GM18909 (cell line): ENCODE results near the gene CXCL6.

Experiments
- ATAC-seq: cut with Tn5 transposase; IDR thresholded peaks from one replicate; pipeline ENCODE4 v1.9.1; 2021; ENCODE audit warnings: mild to moderate bottlenecking; ENCODE audit not compliant: unreplicated experiment, poor library complexity

Gene CXCL6

GRCh38 chr4:73865431-73866096 is 29.1 kb downstream of the CXCL6 start:
- ATAC-seq, result no peak

DNA sequence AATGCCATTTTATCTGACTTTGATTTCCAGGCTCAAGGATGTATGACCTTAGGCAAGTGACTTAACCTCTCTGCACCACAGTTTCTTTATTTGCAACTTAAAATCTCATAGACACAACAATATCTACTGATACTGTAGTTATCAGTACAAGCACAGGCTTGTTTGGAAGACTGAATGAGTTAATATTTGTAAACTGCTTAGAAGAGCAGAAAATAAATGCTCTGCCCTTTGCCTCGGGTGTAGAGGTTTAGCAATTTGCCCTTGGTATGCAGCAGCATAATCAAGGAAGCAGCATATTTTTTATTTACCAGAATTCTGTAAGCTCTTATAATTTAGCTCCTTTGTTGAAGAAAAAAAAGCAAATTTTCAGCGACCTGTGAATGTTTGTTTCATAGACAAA is 29.8 kb downstream of the CXCL6 start:
- no peak for ATAC-seq

GRCh38 chr4:73867783-73868182 is 31.3 kb downstream of the CXCL6 start:
- no peak for ATAC-seq

- no peak for ATAC-seq
These were observed 32.0 kb downstream of the CXCL6 start for GRCh38 chr4:73868206-73869129.

GRCh38 chr4:73869130-73870055 is 32.9 kb downstream of the CXCL6 start, which contains the start of gene CXCL1:
TSS of gene CXCL1 (plus strand) at chr4:73869393. CDS start at chr4:73869471, 78 bp downstream.
- no peak for ATAC-seq

DNA sequence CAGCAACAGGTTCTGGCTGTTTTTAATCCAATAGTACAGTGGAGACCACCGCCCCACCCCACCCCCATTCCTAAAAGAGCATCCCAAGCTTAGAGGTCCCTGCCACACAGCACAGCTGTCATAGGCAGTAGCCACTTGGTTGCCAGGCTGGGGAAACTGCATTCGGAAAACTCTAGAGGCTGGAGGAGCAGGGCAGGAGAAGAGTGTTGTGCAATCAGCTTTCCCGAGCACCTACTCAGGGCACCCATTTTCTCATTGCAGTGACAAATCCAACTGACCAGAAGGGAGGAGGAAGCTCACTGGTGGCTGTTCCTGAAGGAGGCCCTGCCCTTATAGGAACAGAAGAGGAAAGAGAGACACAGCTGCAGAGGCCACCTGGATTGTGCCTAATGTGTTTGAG is 33.8 kb downstream of the CXCL6 start:
- ATAC-seq, result no peak

GRCh38 chr4:73870768-73871167 is 34.3 kb downstream of the CXCL6 start:
- no peak for ATAC-seq

DNA sequence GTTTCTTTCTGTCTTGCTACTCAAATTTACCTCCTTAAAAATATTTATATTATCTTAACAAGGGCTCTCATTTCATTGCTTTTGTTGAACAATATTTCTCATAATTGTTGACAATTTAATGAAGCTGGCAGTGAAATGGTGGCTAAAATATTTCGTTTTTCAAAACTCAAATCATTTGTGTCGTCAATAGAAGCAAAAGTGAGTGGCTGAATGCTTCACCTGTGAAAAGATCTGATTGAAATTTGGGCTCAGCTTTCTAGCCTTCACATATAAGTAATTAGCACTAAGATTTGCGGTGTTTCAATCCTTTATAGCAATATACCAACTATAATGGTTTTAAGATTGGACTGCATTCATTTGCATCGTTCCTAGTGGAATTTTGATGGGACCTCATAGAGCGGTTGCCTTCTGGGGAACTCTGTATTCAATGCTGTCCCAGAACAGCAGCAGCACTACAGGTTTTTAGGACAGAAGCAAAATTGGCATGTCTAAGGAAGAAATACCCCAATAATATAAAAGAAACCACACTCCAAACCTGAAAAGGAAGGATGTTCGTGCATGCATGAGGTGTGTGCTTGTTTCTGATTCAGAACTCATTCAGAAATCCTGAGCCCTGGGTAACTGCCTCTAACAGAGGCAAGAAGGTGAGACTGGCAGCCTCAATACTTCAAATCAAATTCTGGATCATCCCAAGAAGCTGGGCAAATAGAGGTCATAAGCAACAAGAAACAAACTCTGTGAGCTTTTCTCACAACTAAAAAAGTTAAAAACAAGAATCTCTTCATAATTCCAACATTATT is 35.2 kb downstream of the CXCL6 start:
- no peak for ATAC-seq

DNA sequence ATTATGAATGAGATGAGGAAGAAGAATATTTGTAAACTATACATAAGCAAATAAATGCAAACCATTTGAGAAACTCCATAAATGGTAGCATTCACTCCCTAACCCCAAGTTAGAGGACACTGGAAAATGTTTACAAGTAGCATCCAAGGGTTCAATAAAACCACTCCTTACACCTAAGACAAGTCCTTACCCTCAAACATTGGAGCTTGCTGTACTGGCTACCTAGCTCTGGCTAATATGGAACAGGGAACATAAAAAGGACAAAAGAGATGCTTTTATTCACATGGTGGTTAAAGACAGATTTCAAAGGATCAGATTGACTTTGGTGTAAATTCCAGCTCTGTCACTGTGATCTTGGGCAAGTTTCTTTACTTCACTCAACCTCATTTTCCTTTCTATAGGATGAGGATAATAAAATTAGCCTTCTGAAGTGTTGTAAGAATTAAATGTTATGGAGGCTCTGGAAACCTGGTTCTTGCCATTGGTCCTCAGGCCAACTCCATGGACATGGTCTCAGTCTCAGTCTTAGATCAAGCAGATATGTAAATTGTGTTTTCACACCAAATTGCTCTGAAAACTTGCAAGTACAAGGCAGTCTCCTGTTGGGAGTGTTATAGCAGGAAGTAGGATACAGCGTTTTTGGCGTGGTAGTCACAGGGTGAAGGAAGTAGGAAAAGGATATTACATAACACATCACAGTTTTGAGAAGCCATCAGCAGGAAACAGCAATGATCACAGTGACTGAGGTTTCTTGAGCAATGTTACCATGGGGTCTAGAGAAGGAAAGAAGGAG is 36.0 kb downstream of the CXCL6 start:
- ATAC-seq, result no peak

DNA sequence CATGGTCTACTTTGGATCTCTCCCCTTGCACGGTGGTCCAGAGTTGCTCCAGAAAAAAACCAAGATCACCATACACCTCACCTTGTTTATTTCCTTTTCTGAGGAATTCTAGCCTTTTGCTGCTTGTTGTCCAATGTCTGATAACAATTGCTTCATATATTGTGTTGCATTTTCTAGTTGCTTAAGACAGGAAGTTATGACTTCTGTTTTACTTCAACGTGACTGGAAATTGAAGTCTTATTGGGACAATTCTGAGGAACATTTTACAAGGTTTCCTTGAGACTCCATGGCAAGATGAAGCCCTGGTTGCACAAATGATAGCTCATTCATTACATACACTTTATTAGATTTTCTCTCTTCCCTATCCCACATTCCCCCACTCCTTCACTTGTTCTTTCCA is 37.9 kb downstream of the CXCL6 start:
- ATAC-seq, result no peak

GRCh38 chr4:73875401-73875800 is 38.9 kb downstream of the CXCL6 start:
- ATAC-seq, result no peak

- no peak for ATAC-seq
These were observed 46.8 kb downstream of the CXCL6 start for GRCh38 chr4:73883306-73883705.

- no peak for ATAC-seq
These were observed 49.2 kb downstream of the CXCL6 start for GRCh38 chr4:73885574-73886267.
